HG03457 (cell line): Measurements from ENCODE around the gene UFL1.
A peak's percentile ranks its signal among the peaks of the same experiment; 100 is the strongest.
"Not testable (repeated sequence)": the region's sequence is repeated elsewhere in the genome, so short reads cannot be mapped to it uniquely, and the experiment has no call there.

ENCODE experiments used
- ATAC-seq: cut with Tn5 transposase; IDR thresholded peaks from one replicate; pipeline ENCODE4 v1.9.1; 2021; ENCODE audit warnings: moderate number of reproducible peaks; ENCODE audit not compliant: unreplicated experiment

The UFL1 gene

GRCh38 chr6:96521644-96522464 is at the start of gene UFL1:
UFL1 (plus strand) TSS chr6:96521806; CDS start chr6:96521874, 68 bp downstream.
- ATAC-seq, result peak; percentile 98

DNA sequence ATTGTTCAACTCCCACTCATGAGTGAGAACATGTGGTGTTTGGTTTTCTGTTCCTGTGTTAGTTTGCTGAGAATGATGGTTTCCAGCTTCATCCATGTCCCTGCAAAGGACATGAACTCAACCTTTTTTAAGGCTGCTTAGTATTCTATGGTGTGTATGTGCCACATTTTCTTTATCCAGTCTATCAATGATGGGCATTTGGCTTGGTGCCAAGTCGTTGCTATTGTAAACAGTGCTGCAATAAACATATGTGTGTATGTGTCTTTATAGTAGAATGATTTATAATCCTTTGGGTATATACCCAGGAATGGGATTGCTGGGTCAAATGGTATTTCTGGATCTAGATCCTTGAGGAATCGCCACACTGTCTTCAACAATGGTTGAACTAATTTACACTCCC is 49.3 kb upstream of the UFL1 start:
- not testable (repeated sequence) for ATAC-seq

- ATAC-seq, result no peak
Measured at GRCh38 chr6:96478695-96479094, 42.9 kb upstream of the UFL1 start.

DNA sequence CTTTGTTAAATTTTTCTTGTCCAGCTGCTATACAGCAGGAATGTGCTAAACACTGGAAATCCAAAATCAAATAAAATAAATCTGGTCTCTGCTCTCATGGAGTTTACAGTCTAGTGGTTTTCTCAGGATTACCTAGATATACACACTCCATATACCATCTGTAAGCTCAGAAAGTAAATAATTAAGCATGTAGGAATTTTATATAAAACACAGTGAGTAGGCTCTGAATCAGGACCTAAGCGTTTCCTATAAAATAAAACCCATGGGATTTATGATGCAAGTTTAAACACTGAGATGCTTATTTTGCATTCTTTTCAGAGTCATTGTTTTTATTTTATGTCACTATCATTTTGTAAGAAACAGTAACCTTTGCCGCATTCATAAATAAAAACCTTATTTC is 29.7 kb upstream of the UFL1 start:
- ATAC-seq, result no peak

- ATAC-seq, result no peak
Measured at GRCh38 chr6:96499781-96500180, 21.8 kb upstream of the UFL1 start.

GRCh38 chr6:96502915-96503314 is 18.7 kb upstream of the UFL1 start:
- ATAC-seq, result no peak

DNA sequence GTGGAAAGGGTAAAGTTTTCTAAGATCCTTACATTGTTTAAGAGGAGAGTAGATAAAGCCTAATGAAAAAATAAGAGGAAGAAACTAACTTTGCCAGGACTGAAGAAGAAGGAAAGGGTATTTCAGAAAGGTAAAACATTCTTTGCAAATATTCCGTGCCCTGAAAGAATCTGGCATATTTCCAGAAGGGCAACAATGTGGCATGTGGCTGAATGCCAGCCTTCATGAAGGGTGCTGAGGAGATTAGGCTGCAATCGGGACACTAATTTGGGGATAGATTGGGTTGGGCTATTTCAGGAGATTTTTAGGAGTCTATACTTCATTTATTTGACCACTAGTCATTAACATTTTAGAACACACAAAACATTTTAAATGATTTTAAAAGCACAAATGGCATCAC is 16.2 kb upstream of the UFL1 start:
- ATAC-seq, result no peak

- no peak for ATAC-seq
Measured at GRCh38 chr6:96509281-96509680, 12.3 kb upstream of the UFL1 start.

GRCh38 chr6:96520171-96521115 is 1.2 kb upstream of the UFL1 start:
- no peak for ATAC-seq

DNA sequence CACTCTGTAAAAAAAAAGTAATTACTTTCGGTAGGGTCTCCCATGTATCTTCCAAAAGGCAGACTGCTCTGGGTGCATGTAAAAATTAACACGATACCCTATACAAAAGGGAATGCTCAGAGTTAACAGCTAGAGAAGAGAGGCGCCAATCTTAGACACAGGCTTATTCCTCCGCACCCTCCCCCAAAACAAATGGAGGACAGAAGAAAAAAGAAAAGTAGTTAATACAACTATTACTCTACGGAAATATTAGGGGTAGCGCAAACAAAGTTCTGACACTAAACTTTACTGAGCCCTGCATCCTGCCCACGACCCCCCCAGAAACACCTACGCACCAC is 331 bp upstream of the UFL1 start:
- no peak for ATAC-seq

DNA sequence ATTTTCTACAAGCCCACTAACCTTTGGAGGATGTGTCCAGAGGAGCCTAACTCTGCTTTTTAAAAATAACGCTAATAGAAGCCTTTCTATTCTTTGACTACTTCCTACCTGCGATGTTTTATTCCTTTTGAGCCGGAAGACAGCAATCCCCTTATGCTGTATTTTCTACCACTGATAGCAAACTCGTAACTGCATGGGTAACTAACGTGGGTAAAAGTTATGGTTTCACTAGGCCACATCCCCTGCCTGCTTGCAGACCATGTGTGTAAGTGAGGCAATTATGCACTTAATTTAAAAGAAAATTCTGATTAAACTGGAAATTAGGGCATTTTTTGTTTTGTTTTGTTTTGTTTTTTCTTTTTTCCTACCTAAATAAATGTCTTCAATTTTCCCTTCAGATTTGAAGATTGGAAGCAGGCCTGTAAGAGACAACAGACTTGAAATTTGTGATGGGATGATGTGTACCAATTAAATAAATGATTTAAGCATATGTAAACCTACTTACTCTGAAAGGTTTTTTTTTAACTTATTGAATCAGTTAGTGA is 931 bp downstream of the UFL1 start:
- peak; percentile 19 for ATAC-seq

DNA sequence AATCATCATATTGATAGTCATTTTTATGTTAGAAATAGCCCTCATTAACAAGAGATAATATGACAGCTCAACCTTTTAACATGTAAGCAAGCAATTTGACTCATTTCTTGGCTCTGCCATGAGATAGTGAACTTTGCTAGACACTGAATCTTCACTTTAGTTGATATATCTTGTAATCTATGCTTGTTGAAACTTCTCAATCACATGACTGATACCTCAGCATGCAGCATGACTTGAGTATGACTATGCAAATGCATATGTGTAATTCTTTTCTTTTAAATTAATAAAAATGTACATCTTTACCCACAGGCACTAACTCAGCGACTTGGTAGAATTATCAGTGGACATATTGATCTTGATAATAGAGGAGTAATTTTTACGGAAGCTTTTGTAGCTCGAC is 6.6 kb downstream of the UFL1 start:
- no peak for ATAC-seq

GRCh38 chr6:96532399-96532798 is 10.8 kb downstream of the UFL1 start:
- ATAC-seq, result no peak

GRCh38 chr6:96537726-96538125 is 16.1 kb downstream of the UFL1 start:
- no peak for ATAC-seq

DNA sequence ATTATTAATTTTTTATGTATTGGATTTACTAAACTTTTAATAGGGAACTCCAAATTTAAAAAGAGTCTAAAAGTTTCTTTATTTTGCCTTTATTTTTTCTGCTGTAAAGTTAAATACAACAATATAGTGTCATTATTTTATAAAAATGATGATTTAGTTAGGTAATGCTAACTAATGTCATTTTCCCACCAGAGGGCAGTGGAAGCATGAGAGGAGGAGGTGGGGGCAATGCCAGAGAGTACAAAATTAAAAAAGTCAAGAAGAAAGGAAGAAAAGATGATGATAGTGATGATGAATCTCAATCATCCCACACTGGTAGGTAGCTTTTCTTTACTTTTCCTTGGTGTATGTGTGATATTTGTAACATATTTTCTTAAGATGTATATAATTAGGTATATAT is 21.1 kb downstream of the UFL1 start:
- ATAC-seq, result no peak

GRCh38 chr6:96545882-96546281 is 24.3 kb downstream of the UFL1 start:
- no peak for ATAC-seq

- ATAC-seq, result no peak
Measured at GRCh38 chr6:96547654-96548053, 26.0 kb downstream of the UFL1 start.

GRCh38 chr6:96554558-96554957 is 33.0 kb downstream of the UFL1 start:
- no peak for ATAC-seq

GRCh38 chr6:96559740-96560139 is 38.1 kb downstream of the UFL1 start:
- ATAC-seq, result not testable (repeated sequence)

- ATAC-seq, result no peak
Measured at GRCh38 chr6:96562886-96563285, 41.3 kb downstream of the UFL1 start, which contains the start of gene FHL5. FHL5 (plus strand) TSS chr6:96563128; CDS start chr6:96603614, 40,486 bp downstream.

- no peak for ATAC-seq
Measured at GRCh38 chr6:96563853-96564252, 42.2 kb downstream of the UFL1 start.

DNA sequence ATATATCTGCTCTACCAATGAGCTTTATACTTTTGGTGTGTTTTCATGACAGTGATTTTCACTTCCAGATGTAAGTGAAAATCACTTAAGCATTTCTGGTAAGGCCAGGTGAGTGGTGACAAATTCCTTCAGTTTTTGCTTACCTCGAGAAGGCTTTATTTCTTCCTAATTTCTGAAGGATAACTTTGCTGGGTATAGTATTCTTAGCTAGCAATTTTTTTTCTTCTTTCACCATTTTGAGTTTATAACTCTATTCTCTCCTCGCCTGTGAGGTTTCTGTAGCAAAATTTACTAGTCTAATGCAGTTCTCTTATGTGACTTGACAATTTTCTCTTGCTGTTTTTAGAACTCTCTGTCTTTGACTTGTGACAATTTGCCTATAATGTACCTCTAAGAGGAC is 48.4 kb downstream of the UFL1 start:
- no peak for ATAC-seq
